ENCODE measurements around the gene TGFB2. TPM values are rescaled to one million over a fixed set of nuclear protein-coding genes. Genes with fewer than 3 reads are reported as not detected.

The TGFB2 gene
- total and polyA plus RNA-seq, 2 experiments from 2014 or later: 0.97 to 1.3 TPM

DNA sequence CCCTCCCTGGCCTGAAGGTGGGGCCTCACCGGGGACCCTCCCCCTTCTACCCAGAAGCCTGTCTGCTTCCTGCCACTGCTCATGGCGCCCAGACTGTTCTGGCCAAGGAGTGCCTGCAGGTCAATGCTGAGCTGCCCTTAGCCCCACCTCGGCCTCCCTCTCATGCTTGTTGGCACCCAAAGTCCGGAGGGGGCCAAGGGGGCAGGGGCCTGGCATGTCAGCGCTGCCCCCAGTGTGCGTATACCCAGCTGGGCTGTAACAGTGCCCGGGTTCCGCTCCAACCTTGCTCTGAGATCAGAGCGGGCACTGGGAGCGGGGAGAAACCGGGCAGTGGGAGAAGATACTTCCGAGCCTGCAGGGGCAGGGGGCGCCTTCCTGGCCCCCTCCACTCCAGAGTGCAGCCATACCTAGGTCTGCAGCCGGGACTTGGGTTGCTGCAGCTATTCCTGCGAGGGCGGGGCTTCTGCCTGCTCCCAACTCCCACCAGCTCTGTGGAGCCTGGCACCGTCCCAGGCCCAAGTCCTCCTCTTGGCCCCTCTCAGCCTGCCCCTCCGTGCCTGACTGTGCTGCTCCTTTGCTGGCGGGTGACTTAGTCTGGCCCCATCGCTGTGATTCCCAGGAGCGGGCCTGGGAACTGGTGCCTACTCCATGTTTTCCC lies 21.4 kb upstream of the TGFB2 start:
- Histone ChIP-seq H3K4me3 (no peak overlapping the region), H3K27me3 (replicated peaks; ENCODE audit: insufficient read depth) (no peaks in the 10 kb centered on the region), H2AFZ (no peak overlapping the region), H3K79me2 (ENCODE audit: insufficient read depth) (no peaks in the 10 kb centered on the region), H3K9me3 (ENCODE audit: low read depth) (no peaks in the 10 kb centered on the region), H3K36me3 (ENCODE audit: low read depth) (no peaks in the 10 kb centered on the region), H3K9ac (no peak overlapping the region), H3K4me2 (ENCODE audit: unreplicated experiment) (no peak overlapping the region), H3F3A (ENCODE audit: insufficient read depth) (no peaks in the 10 kb centered on the region), H3K4me1 (ENCODE audit: insufficient read depth) (no peaks in the 10 kb centered on the region), H4K20me1 (ENCODE audit: insufficient read depth) (no peaks in the 10 kb centered on the region), H3K27ac (no peak overlapping the region), H3K9me2 (ENCODE audit: insufficient read depth) (no peaks in the 10 kb centered on the region)
- TF ChIP-seq EZH2phosphoT487 (IDR thresholded peaks at IDR 0.05; ENCODE audit: insufficient read depth, low read depth): no peak
- no peak for TF ChIP-seq EZH2 (IDR thresholded peaks at IDR 0.05; ENCODE audit: insufficient read depth, poor library complexity, severe bottlenecking)
- in situ Hi-C loops (cut with MboI): loop anchor here (10.0 kb wide), 1 partner anchor 1251 kb away; no protein-coding TSS in a partner anchor
- 97 to 98% methylated on average over 19 to 21 of the region's 21 CpGs for whole genome bisulfite sequencing, 2 experiments (ENCODE audit: low coverage in 1 of 2, low lambda C conversion rate in 2 of 2, missing lambda C conversion rate in 2 of 2)
- no peak for DNase-seq

DNA sequence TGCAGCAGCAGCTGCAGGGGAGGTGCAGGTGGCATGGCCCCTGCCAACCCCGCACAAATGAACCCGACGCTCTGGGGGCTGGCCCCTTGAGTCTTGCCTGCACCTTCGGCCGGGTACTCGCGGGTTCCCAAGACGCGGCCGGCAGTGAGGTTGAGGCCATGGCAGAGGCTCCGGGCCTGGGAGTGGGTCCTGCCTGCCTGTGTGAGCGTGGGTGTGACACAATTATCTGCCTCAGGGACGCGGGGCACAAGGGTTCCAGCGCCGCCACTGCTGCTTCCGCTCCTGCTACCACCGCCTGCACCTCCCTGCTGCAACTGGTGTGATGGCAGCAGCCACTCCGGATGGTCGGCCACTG lies 20.9 kb upstream of the TGFB2 start:
- no peaks in the 10 kb centered on the region for H3K27me3 ChIP-seq (replicated peaks; ENCODE audit: insufficient read depth)
- H3K4me2 ChIP-seq (ENCODE audit: unreplicated experiment): no peak overlapping the region
- no peak overlapping the region for H3K27ac ChIP-seq
- H3K79me2 ChIP-seq (ENCODE audit: insufficient read depth): no peaks in the 10 kb centered on the region
- no peaks in the 10 kb centered on the region for H4K20me1 ChIP-seq (ENCODE audit: insufficient read depth)
- TF ChIP-seq EZH2phosphoT487 (IDR thresholded peaks at IDR 0.05; ENCODE audit: insufficient read depth, low read depth) (no peak), EZH2 (IDR thresholded peaks at IDR 0.05; ENCODE audit: insufficient read depth, poor library complexity, severe bottlenecking) (no peak)
- H3F3A ChIP-seq (ENCODE audit: insufficient read depth): no peaks in the 10 kb centered on the region
- H3K9ac ChIP-seq: no peak overlapping the region
- H3K4me3 ChIP-seq: no peak overlapping the region
- no peak for DNase-seq
- in situ Hi-C loops (cut with MboI): loop anchor here (10.0 kb wide), 1 partner anchor 1251 kb away; no protein-coding TSS in a partner anchor
- no peaks in the 10 kb centered on the region for H3K36me3 ChIP-seq (ENCODE audit: low read depth)
- H3K4me1 ChIP-seq (ENCODE audit: insufficient read depth): no peaks in the 10 kb centered on the region
- no peaks in the 10 kb centered on the region for H3K9me2 ChIP-seq (ENCODE audit: insufficient read depth)
- no peak overlapping the region for H2AFZ ChIP-seq
- 98% methylated on average over 16 to 20 of the region's 20 CpGs for WGBS, 2 experiments (ENCODE audit: low coverage in 1 of 2, low lambda C conversion rate in 2 of 2, missing lambda C conversion rate in 2 of 2)
- no peaks in the 10 kb centered on the region for H3K9me3 ChIP-seq (ENCODE audit: low read depth)

DNA sequence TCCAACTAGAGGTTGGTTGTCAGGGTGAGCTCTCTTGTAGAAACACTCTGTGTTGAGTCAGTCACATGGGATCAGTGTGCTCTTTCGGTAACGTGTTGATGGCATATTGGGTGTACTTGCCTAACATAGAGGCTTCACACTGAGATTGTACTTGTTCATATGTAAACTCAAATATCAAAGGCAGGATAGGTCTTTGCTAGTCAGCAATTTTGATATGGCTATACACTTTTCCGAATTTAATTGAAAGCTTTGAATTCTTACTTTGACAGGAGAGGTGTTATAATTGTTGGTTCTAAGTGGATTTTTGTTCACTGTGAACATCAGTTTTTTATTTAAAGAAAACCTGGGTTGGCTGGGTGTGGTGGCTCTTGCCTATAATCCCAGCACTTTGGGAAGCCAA lies 16.4 kb upstream of the TGFB2 start:
- no peak overlapping the region for H3K9ac ChIP-seq
- no peaks in the 10 kb centered on the region; the same call in 1 of the 2 replicates for H3F3A ChIP-seq (ENCODE audit: insufficient read depth)
- TF ChIP-seq EZH2phosphoT487 (IDR thresholded peaks at IDR 0.05; ENCODE audit: insufficient read depth, low read depth) (no peak), EZH2 (IDR thresholded peaks at IDR 0.05; ENCODE audit: insufficient read depth, poor library complexity, severe bottlenecking) (no peak)
- no peaks in the 10 kb centered on the region for H4K20me1 ChIP-seq (ENCODE audit: insufficient read depth)
- in situ Hi-C loops (cut with MboI): loop anchor here (10.0 to 25.0 kb wide), 5 partner anchors 734 to 1484 kb away; no protein-coding TSS in a partner anchor
- no peaks in the 10 kb centered on the region for H3K27me3 ChIP-seq (replicated peaks; ENCODE audit: insufficient read depth)
- H3K27ac ChIP-seq: no peak overlapping the region
- no peak overlapping the region for H2AFZ ChIP-seq
- WGBS, 2 experiments (ENCODE audit: low coverage in 1 of 2, low lambda C conversion rate in 2 of 2, missing lambda C conversion rate in 2 of 2): 86 to 94% methylated on average over 3 of the region's 3 CpGs
- DNase-seq: no peak
- H3K36me3 ChIP-seq (ENCODE audit: low read depth): no peaks in the 10 kb centered on the region
- no peak overlapping the region for H3K4me3 ChIP-seq
- H3K79me2 ChIP-seq (ENCODE audit: insufficient read depth): no peaks in the 10 kb centered on the region
- no peak overlapping the region for H3K4me2 ChIP-seq (ENCODE audit: unreplicated experiment)
- H3K9me2 ChIP-seq (ENCODE audit: insufficient read depth): no peaks in the 10 kb centered on the region
- peaks cover 5% of the 10 kb centered on the region; the same call in 1 of the 2 replicates for H3K4me1 ChIP-seq (ENCODE audit: insufficient read depth)
- H3K9me3 ChIP-seq (ENCODE audit: low read depth): no peaks in the 10 kb centered on the region

DNA sequence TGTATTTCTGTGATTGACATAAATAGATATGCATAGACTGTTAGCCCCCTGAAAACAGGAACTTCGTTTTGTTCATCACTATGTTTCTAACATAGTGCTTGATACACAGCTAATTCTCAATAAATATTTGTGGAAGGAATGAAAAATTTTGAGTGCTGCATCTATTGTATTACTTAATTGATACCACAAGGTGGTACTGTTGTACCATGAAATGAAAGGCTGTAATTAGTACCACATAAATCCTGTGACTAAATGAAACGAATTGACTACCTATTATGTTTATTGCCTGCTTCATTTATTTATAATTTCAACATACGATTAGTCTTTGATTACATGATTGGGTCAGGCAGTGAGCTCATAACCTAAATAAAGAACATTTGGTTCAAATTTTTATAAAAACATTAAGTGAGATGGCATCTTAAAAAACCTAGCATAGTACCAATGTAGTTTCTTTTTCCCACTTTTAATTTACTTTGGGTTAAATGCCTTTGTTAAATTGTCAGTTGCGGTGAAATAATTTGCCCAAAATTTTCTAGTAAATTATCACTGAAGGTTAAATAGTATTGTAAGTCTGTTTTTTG lies 15.0 kb upstream of the TGFB2 start:
- Histone ChIP-seq H2AFZ (no peak overlapping the region), H3K79me2 (ENCODE audit: insufficient read depth) (no peaks in the 10 kb centered on the region), H3K27me3 (replicated peaks; ENCODE audit: insufficient read depth) (no peaks in the 10 kb centered on the region), H3K9me2 (ENCODE audit: insufficient read depth) (no peaks in the 10 kb centered on the region), H3K4me1 (ENCODE audit: insufficient read depth) (peaks cover 5% of the 10 kb centered on the region; the same call in 1 of the 2 replicates), H3K27ac (no peak overlapping the region), H3K9ac (no peak overlapping the region), H3K4me3 (no peak overlapping the region), H3K4me2 (ENCODE audit: unreplicated experiment) (no peak overlapping the region), H3K9me3 (ENCODE audit: low read depth) (no peaks in the 10 kb centered on the region), H4K20me1 (ENCODE audit: insufficient read depth) (no peaks in the 10 kb centered on the region), H3K36me3 (ENCODE audit: low read depth) (no peaks in the 10 kb centered on the region), H3F3A (ENCODE audit: insufficient read depth) (no peaks in the 10 kb centered on the region; the same call in 1 of the 2 replicates)
- TF ChIP-seq EZH2 (IDR thresholded peaks at IDR 0.05; ENCODE audit: insufficient read depth, poor library complexity, severe bottlenecking) (no peak), EZH2phosphoT487 (IDR thresholded peaks at IDR 0.05; ENCODE audit: insufficient read depth, low read depth) (no peak)
- in situ Hi-C loops (cut with MboI): loop anchor here (25.0 kb wide), 4 partner anchors 732 to 1482 kb away; no protein-coding TSS in a partner anchor
- 14 to 16% methylated on average over 4 of the region's 4 CpGs for WGBS, 2 experiments (ENCODE audit: low coverage in 1 of 2, low lambda C conversion rate in 2 of 2, missing lambda C conversion rate in 2 of 2)
- DNase-seq: peak; percentile 55

Measured in GM23248 (cell line).